ENCODE measurements around the gene GADD45GIP1.
A peak's percentile ranks its signal among the peaks of the same experiment; 100 is the strongest.
"Not testable (repeated sequence)": the region's sequence is repeated elsewhere in the genome, so short reads cannot be mapped to it uniquely, and the experiment has no call there.

The GADD45GIP1 gene

DNA sequence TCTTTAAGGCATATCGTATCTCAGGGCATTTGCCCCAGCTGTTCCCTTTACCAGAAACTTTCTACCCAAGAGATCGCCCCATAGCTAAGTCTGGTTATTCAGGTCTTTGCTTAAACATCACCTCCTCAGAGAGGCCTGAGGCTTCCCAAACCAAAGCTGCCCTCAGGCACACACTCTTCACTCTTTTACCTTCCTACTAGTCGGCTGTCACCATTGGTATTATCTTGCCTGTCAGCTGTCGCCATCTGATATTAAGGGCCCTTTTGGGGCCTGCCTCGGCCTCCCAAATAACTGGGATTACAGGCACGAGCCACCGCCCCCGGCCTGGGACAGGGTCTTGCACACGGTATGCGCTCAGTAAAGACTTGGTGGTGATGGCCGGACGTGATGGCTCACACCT is 1.0 kb downstream of the GADD45GIP1 start:
- TF ChIP-seq CTCF (IDR thresholded peaks at IDR 0.05; ENCODE audit: low read depth, low read length) = no peak
- Histone ChIP-seq H3K36me3 (peaks cover 43% of the 10 kb centered on the region), H3K27me3 (no peaks in the 10 kb centered on the region), H3K4me1 (peaks cover 32% of the 10 kb centered on the region), H3K9me3 (no peaks in the 10 kb centered on the region), H3K4me3 (ENCODE audit: low read depth, low read length) (peak overlapping the region; percentile 94)
- no peak for DNase-seq

GRCh38 chr19:12955575-12955974 is 1.4 kb downstream of the GADD45GIP1 start:
- Histone ChIP-seq H3K4me3 (ENCODE audit: low read depth, low read length) (peak overlapping the region; percentile 94), H3K36me3 (peaks cover 47% of the 10 kb centered on the region), H3K4me1 (peaks cover 32% of the 10 kb centered on the region)
- H3K9me3 ChIP-seq, H3K27me3 ChIP-seq, DNase-seq: not testable (repeated sequence)

DNA sequence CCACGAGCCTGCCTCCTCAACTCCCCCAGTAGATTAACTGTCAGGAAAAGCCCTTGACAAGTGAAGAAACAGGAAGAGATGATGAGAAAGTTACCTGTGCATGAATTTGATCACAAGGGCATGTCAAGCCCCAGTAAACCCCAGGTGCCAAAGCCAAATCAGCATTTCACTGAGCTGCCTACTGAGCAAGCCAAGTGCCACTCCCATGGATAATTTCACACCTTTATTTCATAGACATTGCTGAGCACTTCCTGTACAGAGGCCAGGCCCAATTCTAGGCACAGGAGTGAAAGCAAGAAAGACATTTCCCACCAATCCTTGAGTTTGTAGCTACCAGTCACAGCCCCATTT is 2.4 kb downstream of the GADD45GIP1 start:
- Histone ChIP-seq H3K9me3 (no peaks in the 10 kb centered on the region), H3K4me3 (ENCODE audit: low read depth, low read length) (no peak overlapping the region; the same call in 1 of the 2 replicates), H3K27me3 (no peaks in the 10 kb centered on the region), H3K4me1 (peaks cover 32% of the 10 kb centered on the region), H3K36me3 (peaks cover 55% of the 10 kb centered on the region)
- DNase-seq = no peak
- no peak for TF ChIP-seq CTCF (IDR thresholded peaks at IDR 0.05; ENCODE audit: low read depth, low read length)

- DNase-seq = peak; percentile 25
- TF ChIP-seq CTCF (IDR thresholded peaks at IDR 0.05; ENCODE audit: low read depth, low read length) = no peak
- Histone ChIP-seq H3K36me3 (peaks cover 61% of the 10 kb centered on the region), H3K9me3 (no peaks in the 10 kb centered on the region), H3K4me1 (peaks cover 32% of the 10 kb centered on the region), H3K4me3 (ENCODE audit: low read depth, low read length) (no peak overlapping the region; the same call in 1 of the 2 replicates), H3K27me3 (no peaks in the 10 kb centered on the region)
Measured at GRCh38 chr19:12953799-12954611, 3.0 kb downstream of the GADD45GIP1 start.

DNA sequence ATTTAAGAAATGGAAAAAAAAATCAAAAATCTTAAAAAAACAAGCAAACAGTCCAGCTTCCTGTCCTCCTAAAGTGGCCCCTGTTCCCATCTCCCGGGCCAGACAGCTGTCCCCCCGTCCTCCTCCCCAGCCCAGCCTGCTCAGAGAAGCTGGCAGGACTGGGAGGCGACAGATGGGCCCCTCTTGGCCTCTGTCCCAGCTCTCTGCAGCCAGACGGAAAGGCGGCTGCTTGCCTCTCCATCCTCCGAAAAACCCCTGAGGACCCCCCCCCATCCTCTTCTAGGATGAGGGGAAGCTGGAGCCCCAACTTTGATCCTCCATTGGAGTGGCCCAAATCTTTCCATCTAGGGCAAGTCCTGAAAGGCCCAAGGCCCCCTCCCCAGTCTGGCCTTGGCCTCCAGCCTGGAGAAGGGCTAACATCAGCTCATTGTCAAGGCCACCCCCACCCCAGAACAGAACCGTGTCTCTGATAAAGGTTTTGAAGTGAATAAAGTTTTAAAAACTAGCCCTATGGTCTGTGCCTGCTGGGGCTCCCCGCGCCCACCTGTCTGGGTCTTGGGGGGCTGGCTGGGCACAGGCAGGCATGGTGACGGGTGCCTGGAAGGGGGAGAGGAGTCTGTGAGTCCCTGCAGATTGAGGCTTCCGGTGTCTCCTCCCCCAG is 3.8 kb downstream of the GADD45GIP1 start:
- Histone ChIP-seq H3K9me3 (no peaks in the 10 kb centered on the region), H3K36me3 (peaks cover 68% of the 10 kb centered on the region), H3K4me3 (ENCODE audit: low read depth, low read length) (peak overlapping the region; percentile 21; the same call in 1 of the 2 replicates), H3K27me3 (no peaks in the 10 kb centered on the region), H3K4me1 (peaks cover 32% of the 10 kb centered on the region)
- TF ChIP-seq CTCF (IDR thresholded peaks at IDR 0.05; ENCODE audit: low read depth, low read length) = no peak
- DNase-seq = peak; percentile 75

GRCh38 chr19:12952488-12953137 is 4.4 kb downstream of the GADD45GIP1 start:
- Histone ChIP-seq H3K4me3 (ENCODE audit: low read depth, low read length) (no peak overlapping the region), H3K27me3 (no peaks in the 10 kb centered on the region), H3K36me3 (peaks cover 75% of the 10 kb centered on the region), H3K4me1 (peaks cover 32% of the 10 kb centered on the region), H3K9me3 (no peaks in the 10 kb centered on the region)
- peak; percentile 70 for DNase-seq
- no peak for TF ChIP-seq CTCF (IDR thresholded peaks at IDR 0.05; ENCODE audit: low read depth, low read length)

- H3K4me3 ChIP-seq (ENCODE audit: low read depth, low read length); H3K27me3 ChIP-seq; DNase-seq; H3K9me3 ChIP-seq: not testable (repeated sequence)
- H3K36me3 ChIP-seq = peaks cover 78% of the 10 kb centered on the region
- H3K4me1 ChIP-seq = peaks cover 32% of the 10 kb centered on the region
Measured at GRCh38 chr19:12952050-12952449, 5.0 kb downstream of the GADD45GIP1 start.

Data from BE2C (cell line).